Stimulated activated naive CD8-positive, alpha-beta T cell treated with anti-CD3 and anti-CD28 coated beads, Interleukin-15, Interleukin-2, amounts not matched to agents 100 ng/mL and 50 ng/mL, for 24 hours (primary cell): Measurements from ENCODE around the gene DDX24.
"Not testable (repeated sequence)": the region's sequence is repeated elsewhere in the genome, so short reads cannot be mapped to it uniquely, and the experiment has no call there.

Experiments
- H3K27ac Mint-ChIP-seq: one replicate; pipeline ENCODE4 v1.8.0; 2021; ENCODE audit warnings: mild to moderate bottlenecking, mixed read lengths
- H3K27me3 Mint-ChIP-seq: one replicate; pipeline ENCODE4 v1.8.0; 2021; ENCODE audit warnings: mixed read lengths
- H3K36me3 Mint-ChIP-seq: one replicate; pipeline ENCODE4 v1.8.0; 2021; ENCODE audit warnings: low read depth, mixed read lengths
- H3K4me1 Mint-ChIP-seq: one replicate; pipeline ENCODE4 v1.8.0; 2021; ENCODE audit warnings: low read depth, mixed read lengths
- H3K4me3 Mint-ChIP-seq: one replicate; pipeline ENCODE4 v1.8.0; 2021; ENCODE audit warnings: mild to moderate bottlenecking, mixed read lengths
- H3K9me3 Mint-ChIP-seq: one replicate; pipeline ENCODE4 v1.8.0; 2021; ENCODE audit warnings: mixed read lengths

Gene DDX24

GRCh38 chr14:94077111-94077821, 3.7 kb downstream of the DDX24 start:
- Mint-ChIP-seq H3K4me3 (peak overlapping the region; percentile 100), H3K4me1 (peaks cover 65% of the 10 kb centered on the region), H3K9me3 (peaks cover 16% of the 10 kb centered on the region), H3K36me3 (peaks cover 74% of the 10 kb centered on the region), H3K27ac (peak overlapping the region; percentile 10), H3K27me3 (no peaks in the 10 kb centered on the region)

- H3K4me1 Mint-ChIP-seq: peaks cover 76% of the 10 kb centered on the region
- no peak overlapping the region for H3K27ac Mint-ChIP-seq
Observed at GRCh38 chr14:94075008-94075407, 6.0 kb downstream of the DDX24 start.

GRCh38 chr14:94074534-94074933, 6.5 kb downstream of the DDX24 start:
- Mint-ChIP-seq H3K9me3 (peaks cover 36% of the 10 kb centered on the region), H3K4me3 (peak overlapping the region; percentile 17), H3K27ac (no peak overlapping the region), H3K36me3 (peaks cover 89% of the 10 kb centered on the region), H3K27me3 (no peaks in the 10 kb centered on the region), H3K4me1 (peaks cover 76% of the 10 kb centered on the region)

More at GRCh38 chr14:94075008-94075407, 6.0 kb downstream of the DDX24 start:
- H3K27me3 Mint-ChIP-seq: no peaks in the 10 kb centered on the region
- peaks cover 89% of the 10 kb centered on the region for H3K36me3 Mint-ChIP-seq
- peaks cover 32% of the 10 kb centered on the region for H3K9me3 Mint-ChIP-seq
- peak overlapping the region; percentile 57 for H3K4me3 Mint-ChIP-seq

- Mint-ChIP-seq H3K4me1 (peaks cover 75% of the 10 kb centered on the region), H3K27ac (peak overlapping the region; percentile 3), H3K36me3 (peaks cover 88% of the 10 kb centered on the region), H3K9me3 (peaks cover 46% of the 10 kb centered on the region)
- not testable (repeated sequence) for H3K27me3 Mint-ChIP-seq, H3K4me3 Mint-ChIP-seq
Observed at GRCh38 chr14:94072076-94072475, 8.9 kb downstream of the DDX24 start.

GRCh38 chr14:94066089-94066676, 14.8 kb downstream of the DDX24 start:
- Mint-ChIP-seq H3K27ac (no peak overlapping the region), H3K27me3 (no peaks in the 10 kb centered on the region), H3K4me3 (no peak overlapping the region), H3K4me1 (peaks cover 66% of the 10 kb centered on the region), H3K9me3 (peaks cover 25% of the 10 kb centered on the region), H3K36me3 (peaks cover 73% of the 10 kb centered on the region)

- Mint-ChIP-seq H3K36me3 (peaks cover 71% of the 10 kb centered on the region), H3K4me3 (no peak overlapping the region), H3K27me3 (no peaks in the 10 kb centered on the region), H3K27ac (peak overlapping the region; percentile 13), H3K9me3 (no peaks in the 10 kb centered on the region), H3K4me1 (peaks cover 56% of the 10 kb centered on the region)
Observed at GRCh38 chr14:94062344-94062940, 18.6 kb downstream of the DDX24 start.

GRCh38 chr14:94059998-94060397, 21.0 kb downstream of the DDX24 start:
- peaks cover 46% of the 10 kb centered on the region for H3K4me1 Mint-ChIP-seq
- no peak overlapping the region for H3K4me3 Mint-ChIP-seq
- H3K27me3 Mint-ChIP-seq: no peaks in the 10 kb centered on the region
- H3K36me3 Mint-ChIP-seq: peaks cover 78% of the 10 kb centered on the region
- no peaks in the 10 kb centered on the region for H3K9me3 Mint-ChIP-seq
- H3K27ac Mint-ChIP-seq: no peak overlapping the region

GRCh38 chr14:94058674-94059138, 22.3 kb downstream of the DDX24 start:
- no peak overlapping the region for H3K4me3 Mint-ChIP-seq
- no peak overlapping the region for H3K27ac Mint-ChIP-seq
- H3K36me3 Mint-ChIP-seq: peaks cover 90% of the 10 kb centered on the region
- H3K9me3 Mint-ChIP-seq: no peaks in the 10 kb centered on the region
- H3K27me3 Mint-ChIP-seq: no peaks in the 10 kb centered on the region
- H3K4me1 Mint-ChIP-seq: peaks cover 40% of the 10 kb centered on the region

- Mint-ChIP-seq H3K27me3 (no peaks in the 10 kb centered on the region), H3K36me3 (peaks cover 90% of the 10 kb centered on the region), H3K4me3 (no peak overlapping the region), H3K9me3 (no peaks in the 10 kb centered on the region), H3K27ac (peak overlapping the region; percentile 8), H3K4me1 (peaks cover 40% of the 10 kb centered on the region)
Observed at GRCh38 chr14:94058128-94058673, 22.8 kb downstream of the DDX24 start.

GRCh38 chr14:94056579-94057308, 24.3 kb downstream of the DDX24 start:
- Mint-ChIP-seq H3K27me3 (no peaks in the 10 kb centered on the region), H3K36me3 (peaks cover 87% of the 10 kb centered on the region), H3K4me1 (peaks cover 48% of the 10 kb centered on the region), H3K4me3 (no peak overlapping the region), H3K27ac (peak overlapping the region; percentile 68), H3K9me3 (no peaks in the 10 kb centered on the region)

- Mint-ChIP-seq H3K27ac (no peak overlapping the region), H3K27me3 (no peaks in the 10 kb centered on the region)
Observed at GRCh38 chr14:94054936-94055335, 26.1 kb downstream of the DDX24 start.

GRCh38 chr14:94054401-94054800, 26.6 kb downstream of the DDX24 start:
- Mint-ChIP-seq H3K4me1 (peaks cover 41% of the 10 kb centered on the region), H3K9me3 (no peaks in the 10 kb centered on the region), H3K4me3 (no peak overlapping the region), H3K27me3 (no peaks in the 10 kb centered on the region), H3K36me3 (peaks cover 86% of the 10 kb centered on the region), H3K27ac (no peak overlapping the region)

More at GRCh38 chr14:94054936-94055335, 26.1 kb downstream of the DDX24 start:
- Mint-ChIP-seq H3K9me3 (no peaks in the 10 kb centered on the region), H3K4me1 (peaks cover 41% of the 10 kb centered on the region), H3K36me3 (peaks cover 88% of the 10 kb centered on the region), H3K4me3 (no peak overlapping the region)

- H3K9me3 Mint-ChIP-seq: no peaks in the 10 kb centered on the region
- no peak overlapping the region for H3K4me3 Mint-ChIP-seq
- peaks cover 84% of the 10 kb centered on the region for H3K36me3 Mint-ChIP-seq
- H3K4me1 Mint-ChIP-seq: peaks cover 25% of the 10 kb centered on the region
- H3K27ac Mint-ChIP-seq: peak overlapping the region; percentile 63
- H3K27me3 Mint-ChIP-seq: no peaks in the 10 kb centered on the region
Observed at GRCh38 chr14:94052662-94053061, 28.3 kb downstream of the DDX24 start.

GRCh38 chr14:94052199-94052598, 28.8 kb downstream of the DDX24 start:
- no peaks in the 10 kb centered on the region for H3K27me3 Mint-ChIP-seq
- no peak overlapping the region for H3K4me3 Mint-ChIP-seq
- H3K27ac Mint-ChIP-seq: no peak overlapping the region
- H3K4me1 Mint-ChIP-seq: peaks cover 20% of the 10 kb centered on the region
- no peaks in the 10 kb centered on the region for H3K9me3 Mint-ChIP-seq
- peaks cover 82% of the 10 kb centered on the region for H3K36me3 Mint-ChIP-seq
